HG02678 (cell line): ENCODE results near the gene OLIG3.

Experiments used
- ATAC-seq: cut with Tn5 transposase; IDR thresholded peaks from one replicate; pipeline ENCODE4 v1.9.1; 2021; ENCODE audit warnings: mild to moderate bottlenecking, moderate library complexity; ENCODE audit not compliant: unreplicated experiment

OLIG3 gene

GRCh38 chr6:137471986-137472385 lies 22.2 kb downstream of the OLIG3 start:
- no peak for ATAC-seq

GRCh38 chr6:137471497-137471896 lies 22.7 kb downstream of the OLIG3 start:
- ATAC-seq, result no peak

- ATAC-seq, result no peak
These were observed 27.0 kb downstream of the OLIG3 start for GRCh38 chr6:137467211-137467610.

DNA sequence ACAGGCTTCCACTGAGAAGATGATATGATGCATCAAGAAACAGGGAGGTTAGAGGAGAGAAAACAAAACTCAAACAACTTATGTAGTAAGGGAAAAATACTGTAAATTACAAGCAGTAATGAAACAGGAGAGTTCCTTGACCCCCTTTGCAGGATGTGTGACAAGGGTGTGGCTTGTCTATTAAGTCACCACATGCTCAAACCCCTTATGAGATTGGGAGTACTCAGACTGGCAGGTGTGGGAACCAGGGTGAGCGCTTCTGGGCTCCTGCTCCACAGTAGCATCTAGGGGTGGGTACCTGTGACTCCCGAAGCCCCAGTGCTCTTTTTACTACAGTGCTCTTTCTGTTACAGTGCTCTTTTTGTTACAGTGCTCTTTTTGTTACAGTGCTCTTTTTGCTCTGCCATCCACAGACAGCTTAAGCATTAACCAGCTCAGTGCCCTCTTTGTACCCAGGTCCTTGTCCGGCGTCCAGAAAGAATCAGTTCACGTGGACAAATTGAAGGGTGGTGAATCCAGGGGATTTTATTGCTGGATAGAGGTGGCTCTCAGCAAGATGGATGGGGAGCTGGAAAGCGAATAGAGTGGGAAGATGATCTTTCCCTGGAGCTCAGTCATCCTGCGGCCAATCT lies 28.7 kb downstream of the OLIG3 start:
- no peak for ATAC-seq

DNA sequence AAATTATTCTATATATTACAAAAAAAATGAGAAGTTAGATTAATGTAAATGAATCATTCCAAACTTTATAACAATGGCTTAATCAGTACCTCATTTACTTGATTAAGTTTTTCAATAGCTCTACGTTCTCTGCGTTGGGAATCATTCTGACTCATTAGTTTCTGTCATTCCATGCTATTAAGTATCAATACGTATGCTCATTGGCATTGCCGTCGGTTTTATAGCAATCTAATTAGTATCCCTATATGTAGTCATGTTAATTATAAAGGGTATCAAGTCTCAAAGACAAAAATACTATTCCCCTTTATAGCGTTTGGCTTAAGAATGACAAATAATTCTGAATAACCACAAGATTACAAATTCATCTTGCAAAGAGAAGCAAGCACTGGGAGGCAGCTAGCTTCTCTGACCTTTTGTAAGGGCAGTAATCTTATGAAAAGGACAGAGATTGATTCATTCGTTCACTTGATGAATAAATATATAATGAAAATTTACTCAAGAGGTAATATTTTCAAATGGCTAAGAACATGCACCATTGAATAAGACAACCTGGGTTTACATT lies 41.8 kb downstream of the OLIG3 start:
- no peak for ATAC-seq

GRCh38 chr6:137443901-137444300 lies 50.3 kb downstream of the OLIG3 start:
- ATAC-seq, result no peak
